NT2/D1 (cell line): Measurements from ENCODE around the gene SH2D3A.

Source experiments
- YY1 ChIP-seq: IDR thresholded peaks from 2 replicates; pipeline ENCODE4 v1.6.1; 2011; ENCODE audit not compliant: insufficient read length, insufficient read depth
- ZNF274 ChIP-seq: IDR thresholded peaks from 2 replicates; pipeline ENCODE4 v1.6.1; 2011; ENCODE audit warnings: mild to moderate bottlenecking, low read depth, low read length

GRCh38 chr19:6761053-6761676 is 6.1 kb downstream of the SH2D3A start:
- TF ChIP-seq YY1 = no peak
- TF ChIP-seq ZNF274 = no peak
